ENCODE results near the gene SCG2. TPM values are rescaled to one million over a fixed set of nuclear protein-coding genes. Genes with fewer than 3 reads are reported as not detected.
"Not testable (repeated sequence)": the region's sequence is repeated elsewhere in the genome, so short reads cannot be mapped to it uniquely, and the experiment has no call there.

The SCG2 gene
- total RNA-seq, 1 donor from 2014 or later, result 154 TPM

DNA sequence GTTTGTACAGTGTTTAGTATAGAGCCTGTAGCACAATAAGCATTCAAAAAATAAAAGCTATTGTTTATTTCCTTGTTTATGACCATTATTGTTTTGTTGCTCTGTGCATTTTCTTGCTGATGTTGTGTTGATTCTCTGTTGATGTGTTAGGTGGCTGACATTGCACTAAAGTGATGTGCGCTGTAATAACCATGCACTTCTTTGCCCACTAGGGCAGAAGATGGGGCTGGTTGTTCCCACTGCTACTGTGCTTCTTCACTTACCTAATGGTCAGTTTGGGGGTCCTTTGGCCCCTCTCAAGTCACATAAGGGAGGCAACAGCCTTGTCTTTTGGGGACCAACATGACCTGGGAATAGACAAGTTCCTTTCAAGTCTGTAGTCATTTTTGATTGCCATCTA lies 6.0 kb downstream of the SCG2 start:
- DNase-seq (ENCODE audit: low spot score, unreplicated experiment), result no peak
- Mint-ChIP-seq H3K4me1 (ENCODE audit: low read depth) (no peaks in the 10 kb centered on the region), H3K36me3 (ENCODE audit: insufficient read depth) (no peaks in the 10 kb centered on the region), H3K9me3 (ENCODE audit: low read depth) (no peaks in the 10 kb centered on the region), H3K4me3 (ENCODE audit: low read depth) (no peak overlapping the region), H3K27ac (no peak overlapping the region), H3K27me3 (peaks cover 43% of the 10 kb centered on the region)
- TF ChIP-seq, protein P1, sequence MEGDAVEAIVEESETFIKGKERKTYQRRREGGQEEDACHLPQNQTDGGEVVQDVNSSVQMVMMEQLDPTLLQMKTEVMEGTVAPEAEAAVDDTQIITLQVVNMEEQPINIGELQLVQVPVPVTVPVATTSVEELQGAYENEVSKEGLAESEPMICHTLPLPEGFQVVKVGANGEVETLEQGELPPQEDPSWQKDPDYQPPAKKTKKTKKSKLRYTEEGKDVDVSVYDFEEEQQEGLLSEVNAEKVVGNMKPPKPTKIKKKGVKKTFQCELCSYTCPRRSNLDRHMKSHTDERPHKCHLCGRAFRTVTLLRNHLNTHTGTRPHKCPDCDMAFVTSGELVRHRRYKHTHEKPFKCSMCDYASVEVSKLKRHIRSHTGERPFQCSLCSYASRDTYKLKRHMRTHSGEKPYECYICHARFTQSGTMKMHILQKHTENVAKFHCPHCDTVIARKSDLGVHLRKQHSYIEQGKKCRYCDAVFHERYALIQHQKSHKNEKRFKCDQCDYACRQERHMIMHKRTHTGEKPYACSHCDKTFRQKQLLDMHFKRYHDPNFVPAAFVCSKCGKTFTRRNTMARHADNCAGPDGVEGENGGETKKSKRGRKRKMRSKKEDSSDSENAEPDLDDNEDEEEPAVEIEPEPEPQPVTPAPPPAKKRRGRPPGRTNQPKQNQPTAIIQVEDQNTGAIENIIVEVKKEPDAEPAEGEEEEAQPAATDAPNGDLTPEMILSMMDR (IDR thresholded peaks at IDR 0.05; ENCODE audit: unreplicated experiment), result no peak

DNA sequence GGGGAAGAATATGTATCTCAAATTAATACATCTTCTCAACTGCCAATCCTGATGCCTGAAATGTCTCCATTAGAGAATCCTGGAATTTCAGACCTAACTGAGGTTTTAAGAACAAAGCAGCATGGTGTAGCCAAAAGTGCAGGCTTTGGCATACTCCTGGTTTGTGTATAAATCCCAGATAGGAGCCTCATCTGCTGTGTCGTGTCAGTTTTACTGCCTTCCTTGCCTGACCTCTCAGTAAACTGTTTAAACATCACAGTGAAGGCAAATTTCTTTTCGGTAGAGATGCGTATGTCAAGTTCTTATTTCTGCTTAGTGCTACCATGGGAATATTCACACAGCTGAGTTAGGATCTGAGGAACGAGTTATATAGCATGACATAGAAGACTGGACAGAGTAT lies 7.3 kb downstream of the SCG2 start:
- DNase-seq (ENCODE audit: low spot score, unreplicated experiment), result no peak
- Mint-ChIP-seq H3K4me3 (ENCODE audit: low read depth) (no peak overlapping the region), H3K36me3 (ENCODE audit: insufficient read depth) (no peaks in the 10 kb centered on the region), H3K27ac (no peak overlapping the region), H3K9me3 (ENCODE audit: low read depth) (no peaks in the 10 kb centered on the region), H3K27me3 (peaks cover 38% of the 10 kb centered on the region), H3K4me1 (ENCODE audit: low read depth) (no peaks in the 10 kb centered on the region)
- TF ChIP-seq, protein P1 (IDR thresholded peaks at IDR 0.05; ENCODE audit: unreplicated experiment), result no peak

DNA sequence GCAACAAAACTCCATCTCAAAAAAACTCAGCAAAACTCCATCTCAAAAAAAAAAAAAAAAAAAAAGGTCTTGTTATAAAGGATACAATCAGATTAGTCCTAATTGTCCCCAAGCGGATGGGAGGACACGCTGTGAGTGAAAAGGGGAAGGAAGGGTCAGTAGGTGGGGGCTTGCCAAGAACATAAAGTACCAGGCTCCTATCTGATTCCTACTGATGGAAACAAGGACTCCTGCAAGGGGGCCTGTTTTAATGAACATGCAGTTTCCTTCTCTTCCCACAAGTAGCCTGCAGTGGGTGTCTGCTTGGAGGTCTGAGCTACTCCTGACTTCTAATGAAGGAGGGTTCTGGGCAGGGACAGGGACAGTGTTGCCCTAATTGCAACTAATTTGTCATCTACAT lies 7.9 kb downstream of the SCG2 start:
- Mint-ChIP-seq H3K36me3 (ENCODE audit: insufficient read depth) (no peaks in the 10 kb centered on the region), H3K9me3 (ENCODE audit: low read depth) (no peaks in the 10 kb centered on the region), H3K4me1 (ENCODE audit: low read depth) (no peaks in the 10 kb centered on the region), H3K4me3 (ENCODE audit: low read depth) (no peak overlapping the region), H3K27me3 (peaks cover 35% of the 10 kb centered on the region), H3K27ac (no peak overlapping the region)
- TF ChIP-seq, protein P1 (IDR thresholded peaks at IDR 0.05; ENCODE audit: unreplicated experiment), result no peak
- no peak for DNase-seq (ENCODE audit: low spot score, unreplicated experiment)

DNA sequence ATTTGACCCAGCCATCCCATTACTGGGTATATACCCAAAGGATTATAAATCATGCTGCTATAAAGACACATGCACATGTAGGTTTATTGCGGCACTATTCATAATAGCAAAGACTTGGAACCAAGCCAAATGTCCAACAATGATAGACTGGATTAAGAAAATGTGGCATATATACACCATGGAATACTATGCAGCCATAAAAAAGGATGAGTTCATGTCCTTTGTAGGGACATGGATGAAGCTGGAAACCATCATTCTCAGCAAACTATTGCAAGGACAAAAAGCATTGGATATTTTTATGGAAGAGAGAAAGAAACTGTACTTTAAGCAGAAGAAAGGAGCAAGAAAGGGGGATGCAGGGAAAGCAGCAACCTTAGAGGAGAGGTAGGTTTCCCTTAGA lies 9.5 kb downstream of the SCG2 start:
- not testable (repeated sequence) for H3K4me3 Mint-ChIP-seq (ENCODE audit: low read depth); H3K36me3 Mint-ChIP-seq (ENCODE audit: insufficient read depth); DNase-seq (ENCODE audit: low spot score, unreplicated experiment); H3K9me3 Mint-ChIP-seq (ENCODE audit: low read depth); H3K27ac Mint-ChIP-seq; H3K4me1 Mint-ChIP-seq (ENCODE audit: low read depth)
- peaks cover 20% of the 10 kb centered on the region for H3K27me3 Mint-ChIP-seq

DNA sequence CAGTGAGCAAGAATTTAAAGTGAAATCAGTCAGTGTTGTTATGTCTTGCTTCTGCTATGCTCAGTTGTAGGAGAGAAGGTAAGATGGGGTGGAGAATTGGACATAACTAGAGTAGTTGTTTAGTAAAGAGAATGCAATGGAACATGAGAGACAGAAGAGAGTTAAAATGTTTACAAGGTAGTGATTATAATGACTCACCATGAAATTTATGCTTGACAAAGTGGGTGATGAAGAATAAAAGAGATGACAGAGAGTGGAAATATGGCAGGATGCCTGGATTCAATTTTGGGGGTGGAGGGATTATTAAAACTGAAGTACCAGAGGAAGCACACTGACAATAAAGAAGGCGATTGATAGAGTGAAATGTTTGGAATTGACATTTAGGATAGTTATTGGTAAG lies 10.6 kb downstream of the SCG2 start:
- H3K9me3 Mint-ChIP-seq (ENCODE audit: low read depth), result no peaks in the 10 kb centered on the region
- peaks cover 24% of the 10 kb centered on the region for H3K27me3 Mint-ChIP-seq
- TF ChIP-seq, protein P1 (IDR thresholded peaks at IDR 0.05; ENCODE audit: unreplicated experiment), result no peak
- no peaks in the 10 kb centered on the region for H3K36me3 Mint-ChIP-seq (ENCODE audit: insufficient read depth)
- no peak for DNase-seq (ENCODE audit: low spot score, unreplicated experiment)
- H3K27ac Mint-ChIP-seq, result no peak overlapping the region
- H3K4me3 Mint-ChIP-seq (ENCODE audit: low read depth), result no peak overlapping the region
- H3K4me1 Mint-ChIP-seq (ENCODE audit: low read depth), result peaks cover 4% of the 10 kb centered on the region

DNA sequence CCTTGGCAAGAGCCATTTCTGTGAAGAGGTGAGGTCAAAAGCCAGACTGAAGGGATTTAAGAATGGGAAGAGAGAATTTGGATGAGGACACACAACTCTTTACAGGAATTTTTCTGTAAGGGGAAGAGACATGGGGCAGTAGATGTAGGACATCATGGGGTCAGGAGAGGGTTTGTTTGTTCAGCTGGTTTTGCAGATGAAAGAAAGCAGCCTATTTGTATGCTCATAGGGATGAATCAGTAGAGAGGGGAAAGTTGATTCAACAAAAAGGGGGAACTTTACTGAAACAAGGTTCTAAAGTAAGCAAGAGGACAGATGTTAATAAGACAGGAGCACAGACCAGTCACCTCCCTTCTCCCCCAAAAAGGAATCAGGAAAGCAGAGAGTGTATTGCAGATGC lies 11.2 kb downstream of the SCG2 start:
- peaks cover 21% of the 10 kb centered on the region for H3K27me3 Mint-ChIP-seq
- H3K4me1 Mint-ChIP-seq (ENCODE audit: low read depth), result peaks cover 10% of the 10 kb centered on the region
- no peak overlapping the region for H3K27ac Mint-ChIP-seq
- no peak overlapping the region for H3K4me3 Mint-ChIP-seq (ENCODE audit: low read depth)
- DNase-seq (ENCODE audit: low spot score, unreplicated experiment), result no peak
- H3K36me3 Mint-ChIP-seq (ENCODE audit: insufficient read depth), result no peaks in the 10 kb centered on the region
- TF ChIP-seq, protein P1 (IDR thresholded peaks at IDR 0.05; ENCODE audit: unreplicated experiment), result no peak
- H3K9me3 Mint-ChIP-seq (ENCODE audit: low read depth), result no peaks in the 10 kb centered on the region

Measured in progenitor cell of endocrine pancreas (in vitro differentiated cells).